Esophagus squamous epithelium (tissue), 5 donors: ENCODE data around the gene RAPGEF5. TPM values are rescaled to one million over a fixed set of nuclear protein-coding genes. Genes with fewer than 3 reads are reported as not detected.

Experiments
- DNase-seq: peaks from one replicate; lab custom pipeline; 2025; lab: John Stamatoyannopoulos, UW
- H3K27ac ChIP-seq, 4 donors: fragments of 200-600 bp; sonication (generic); one replicate each; pipeline ENCODE4 v1.5.1; 2016 to 2019; ENCODE audit warnings: mild to moderate bottlenecking in 1 of 4
- H3K27me3 ChIP-seq, 4 donors: fragments of 200-600 bp; sonication (generic); 1 replicate in 3 of 4; 2 replicates in 1 of 4; pipeline versions ENCODE4 v1.5.1 to v1.6.0; 2017 to 2021; ENCODE audit warnings: antibody characterized with exemption in 1 of 4
- H3K36me3 ChIP-seq, 3 donors: fragments of 200-600 bp; sonication (generic); one replicate each; pipeline ENCODE4 v1.5.1; 2016 to 2019
- H3K4me1 ChIP-seq, 3 donors: fragments of 200-600 bp; sonication (generic); one replicate each; pipeline ENCODE4 v1.5.1; 2017 to 2019
- H3K4me3 ChIP-seq, 4 donors: fragments of 200-600 bp; sonication (generic); 1 replicate in 3 of 4; 2 replicates in 1 of 4; pipeline ENCODE4 v1.5.1; 2016 to 2019; ENCODE audit warnings: mild to moderate bottlenecking in 2 of 4, moderate library complexity in 1 of 4
- H3K9me3 ChIP-seq, 3 donors: fragments of 200-600 bp; sonication (generic); one replicate each; pipeline ENCODE4 v1.5.1; 2016 to 2019
- CTCF ChIP-seq, 6 experiments: fragments of 450-650 bp in 4 of 6; fragments of 200-600 bp in 2 of 6; sonication (generic) in 2 of 6; IDR thresholded peaks; one replicate each; pipeline ENCODE4 v1.5.1; 2016 to 2019; ENCODE audit warnings: antibody characterized with exemption in 6 of 6, mild to moderate bottlenecking in 4 of 6, moderate library complexity in 4 of 6
- POLR2A ChIP-seq, 4 donors: fragments of 450-650 bp; IDR thresholded peaks; one replicate each; pipeline ENCODE4 v1.6.1; 2017; ENCODE audit warnings: antibody characterized with exemption in 4 of 4, mild to moderate bottlenecking in 4 of 4, moderate library complexity in 3 of 4
- WGBS, 2 donors: methylation state at CpG; one replicate each; pipeline ENCODE4 v1.1.5; 2018; 5-methylcytosine and 5-hydroxymethylcytosine counted together
- intact Hi-C: fragments of 100-400 bp; cut with DNase I; formaldehyde crosslinking; loops from one replicate; pipeline ENCODE4 v1.15.0; 2022
- total RNA-seq, 4 donors: library from RNA; depleted of rRNA; stranded (reverse); fragments of >200 nt; gene quantifications; one replicate each; pipeline ENCODE4 v1.1.0, GENCODE V29; 2016
- donor health status: DM: yes; HTN: yes; CAD: no.

RAPGEF5 gene
- total RNA-seq, 4 donors from 2014 or later, result 16.9 to 50.5 (median 38.4) TPM

DNA sequence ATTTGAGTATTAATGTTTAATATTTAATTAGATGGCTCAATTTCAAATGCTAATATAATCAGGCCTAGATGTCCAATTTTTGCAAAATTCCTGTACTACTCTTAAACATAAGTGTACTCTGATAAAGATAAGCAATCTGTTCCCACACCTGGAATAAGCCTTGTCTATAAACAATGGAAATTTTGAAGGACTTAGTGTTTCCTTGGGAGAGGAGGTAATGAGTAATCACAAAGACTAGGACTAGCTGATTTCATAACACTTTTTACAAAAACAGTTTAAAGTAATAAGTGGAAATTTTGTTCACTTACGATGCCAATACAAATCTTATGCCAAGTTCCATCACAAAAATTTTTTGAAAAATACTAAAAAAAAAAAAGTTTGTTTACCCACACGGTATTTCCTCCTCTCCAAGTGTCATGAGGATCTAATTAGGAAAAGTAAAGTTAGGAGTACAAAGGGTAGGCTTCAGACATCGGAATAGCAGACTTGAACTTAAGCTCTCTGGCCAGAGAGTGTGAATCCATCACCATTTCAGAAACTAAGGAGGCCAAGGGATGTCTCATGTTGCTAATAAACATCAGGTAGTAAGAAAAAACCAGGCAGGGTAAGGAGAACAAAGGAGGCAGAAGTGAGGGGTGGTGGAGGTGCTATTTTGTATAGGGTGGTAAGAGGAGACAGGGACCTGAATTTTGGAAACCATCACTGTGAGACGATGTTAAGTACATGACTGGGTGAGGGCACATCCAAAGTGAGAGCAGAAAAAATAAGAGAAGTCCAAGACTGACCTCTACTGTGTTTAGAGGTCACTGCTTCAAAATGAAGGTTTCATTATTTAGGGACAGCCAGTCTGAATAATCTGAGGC is 61.3 kb downstream of the RAPGEF5 start:
- no peak overlapping the region for H3K4me3 ChIP-seq
- H3K4me1 ChIP-seq, result peaks cover 0 to 9% (median 0%) of the 10 kb centered on the region in 3 donors
- intact Hi-C loops, result no loop called here
- no peaks in the 10 kb centered on the region for H3K9me3 ChIP-seq
- no peak for DNase-seq
- H3K27me3 ChIP-seq, result no peaks in the 10 kb centered on the region
- WGBS, 2 donors, result 48 to 67% methylated on average over 4 of the region's 4 CpGs
- H3K36me3 ChIP-seq, result peaks cover 0 to 56% (median 0%) of the 10 kb centered on the region in 3 donors
- H3K27ac ChIP-seq, result peak overlapping the region in 1 of 4 donors; percentile 46
- TF ChIP-seq CTCF (IDR thresholded peaks at IDR 0.05), result no peak

DNA sequence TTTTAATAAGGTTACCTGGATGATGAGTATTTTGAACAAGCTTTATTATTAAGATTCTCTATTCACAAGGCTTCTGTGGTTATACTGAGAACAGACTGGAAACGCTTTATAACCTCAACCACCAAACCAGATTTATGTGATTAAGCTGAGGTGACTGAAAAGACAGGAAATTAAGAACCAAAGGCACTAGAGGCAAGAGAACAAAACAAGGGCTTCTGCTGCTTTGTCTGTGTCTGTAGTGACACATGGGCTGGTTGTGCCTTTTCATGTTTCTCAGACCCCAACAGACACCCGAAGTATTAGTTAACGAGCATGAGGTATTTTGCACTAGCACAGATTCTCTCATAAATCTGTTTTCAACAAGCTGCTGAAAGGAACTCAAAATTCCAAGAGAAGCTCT is 64.4 kb downstream of the RAPGEF5 start:
- no peak for DNase-seq
- H3K4me3 ChIP-seq, result no peak overlapping the region
- H3K4me1 ChIP-seq, result peaks cover 0 to 9% (median 0%) of the 10 kb centered on the region in 3 donors
- H3K9me3 ChIP-seq, result no peaks in the 10 kb centered on the region
- peaks cover 0 to 70% (median 0%) of the 10 kb centered on the region in 3 donors for H3K36me3 ChIP-seq
- WGBS, 2 donors, result 54 to 72% methylated on average over 3 of the region's 3 CpGs
- intact Hi-C loops, result no loop called here
- TF ChIP-seq CTCF (IDR thresholded peaks at IDR 0.05) (no peak), POLR2A (IDR thresholded peaks at IDR 0.05) (no peak)
- H3K27me3 ChIP-seq, result no peaks in the 10 kb centered on the region
- no peak overlapping the region for H3K27ac ChIP-seq

- 83 to 91% methylated on average over 2 of the region's 2 CpGs for WGBS, 2 donors
- peaks cover 0 to 9% (median 0%) of the 10 kb centered on the region in 3 donors for H3K4me1 ChIP-seq
- H3K9me3 ChIP-seq, result no peaks in the 10 kb centered on the region
- no peaks in the 10 kb centered on the region for H3K27me3 ChIP-seq
- H3K4me3 ChIP-seq, result no peak overlapping the region
- H3K27ac ChIP-seq, result no peak overlapping the region
- no peak for DNase-seq
- no peak for TF ChIP-seq CTCF (IDR thresholded peaks at IDR 0.05)
- no peak for TF ChIP-seq POLR2A (IDR thresholded peaks at IDR 0.05)
- H3K36me3 ChIP-seq, result peaks cover 0 to 71% (median 0%) of the 10 kb centered on the region in 3 donors
- intact Hi-C loops, result no loop called here
These were observed 65.0 kb downstream of the RAPGEF5 start for GRCh38 chr7:22291977-22292376.

- WGBS, 2 donors, result 89 to 94% methylated on average over 5 to 6 of the region's 6 CpGs
- H3K4me3 ChIP-seq, result no peak overlapping the region
- no peak for TF ChIP-seq CTCF (IDR thresholded peaks at IDR 0.05)
- TF ChIP-seq POLR2A (IDR thresholded peaks at IDR 0.05), result no peak
- H3K9me3 ChIP-seq, result no peaks in the 10 kb centered on the region
- H3K4me1 ChIP-seq, result no peaks in the 10 kb centered on the region
- no peak overlapping the region for H3K27ac ChIP-seq
- intact Hi-C loops, result no loop called here
- peaks cover 0 to 45% (median 0%) of the 10 kb centered on the region in 3 donors for H3K36me3 ChIP-seq
- DNase-seq, result no peak
- no peaks in the 10 kb centered on the region for H3K27me3 ChIP-seq
These were observed 68.8 kb downstream of the RAPGEF5 start for GRCh38 chr7:22288202-22288601.

GRCh38 chr7:22287412-22287811 is 69.5 kb downstream of the RAPGEF5 start:
- peaks cover 0 to 44% (median 0%) of the 10 kb centered on the region in 3 donors for H3K36me3 ChIP-seq
- 79 to 89% methylated on average over 2 of the region's 2 CpGs for WGBS, 2 donors
- no peaks in the 10 kb centered on the region for H3K4me1 ChIP-seq
- no peaks in the 10 kb centered on the region for H3K27me3 ChIP-seq
- intact Hi-C loops, result no loop called here
- H3K9me3 ChIP-seq, result no peaks in the 10 kb centered on the region
- no peak overlapping the region for H3K4me3 ChIP-seq
- no peak for DNase-seq
- no peak overlapping the region for H3K27ac ChIP-seq
- TF ChIP-seq POLR2A (IDR thresholded peaks at IDR 0.05) (no peak), CTCF (IDR thresholded peaks at IDR 0.05) (no peak)
